Activated CD4-positive, alpha-beta T cell treated with anti-CD3 and anti-CD28 coated beads, Interleukin-2, amount 50 U/mL, for 4 hours (primary cell): ENCODE measurements around the gene XIRP2.
"Not testable (repeated sequence)": the region's sequence is repeated elsewhere in the genome, so short reads cannot be mapped to it uniquely, and the experiment has no call there.

Experiments used
- DNase-seq, 2 experiments: peaks; one replicate each; pipeline ENCODE4 v3.0.0-alpha.2; 2020

XIRP2 gene

DNA sequence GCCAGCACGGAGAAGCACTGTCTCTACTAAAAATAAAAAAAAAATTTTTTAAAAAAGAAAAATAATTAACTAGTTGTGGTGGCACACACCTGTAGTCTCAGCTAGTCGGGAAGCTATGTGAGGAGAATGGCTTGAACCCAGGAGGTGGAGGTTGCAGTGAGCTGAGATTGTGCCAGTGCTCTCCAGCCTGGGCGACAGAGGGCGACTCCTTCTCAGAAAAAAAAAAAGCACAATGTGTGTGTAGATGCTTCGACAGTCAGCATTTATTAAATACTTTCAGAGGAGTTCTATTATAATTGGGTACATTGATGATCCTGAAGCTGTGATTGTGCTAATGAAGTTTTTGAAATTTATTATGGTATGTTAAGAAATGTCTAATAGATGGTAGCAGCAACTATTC, 46.5 kb downstream of the XIRP2 start:
- DNase-seq, result no peak

DNA sequence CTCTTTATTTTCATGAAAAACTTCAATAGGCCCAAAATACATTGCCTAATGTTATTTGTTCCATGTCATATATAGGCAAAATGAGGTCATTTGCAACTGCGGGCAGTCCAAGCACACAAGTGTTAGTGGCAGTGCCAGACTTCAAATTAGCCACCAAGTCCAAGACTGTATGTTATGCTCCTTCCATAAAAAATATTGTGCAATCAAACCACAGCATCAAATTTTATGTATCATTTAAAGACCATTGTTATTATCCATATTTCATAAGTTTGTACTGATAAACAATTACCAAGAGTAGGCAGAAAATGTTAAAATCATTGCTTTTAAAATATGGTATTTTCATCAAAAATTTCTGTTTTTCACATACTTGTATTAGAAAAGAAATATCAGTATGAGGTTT, 54.1 kb downstream of the XIRP2 start:
- no peak for DNase-seq

DNA sequence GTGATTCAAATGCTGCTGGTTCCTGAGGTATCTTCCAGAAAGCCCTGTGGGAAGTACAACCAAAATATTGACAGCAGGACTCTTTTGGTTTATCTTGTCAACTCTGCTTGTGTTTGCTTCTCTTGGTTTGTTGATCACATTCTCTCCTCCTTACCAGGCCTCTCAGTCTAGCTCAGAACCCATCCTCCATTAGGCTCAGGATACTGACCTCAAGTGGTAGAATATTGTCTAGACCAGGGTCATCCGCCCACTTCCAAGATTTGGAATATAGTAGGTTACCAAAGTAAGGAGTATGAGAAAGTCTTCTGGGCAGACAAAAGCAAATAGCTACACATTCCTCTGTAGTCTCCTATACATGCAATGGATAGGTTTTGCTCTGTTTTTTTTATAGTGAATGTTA, 56.6 kb downstream of the XIRP2 start:
- no peak for DNase-seq

DNA sequence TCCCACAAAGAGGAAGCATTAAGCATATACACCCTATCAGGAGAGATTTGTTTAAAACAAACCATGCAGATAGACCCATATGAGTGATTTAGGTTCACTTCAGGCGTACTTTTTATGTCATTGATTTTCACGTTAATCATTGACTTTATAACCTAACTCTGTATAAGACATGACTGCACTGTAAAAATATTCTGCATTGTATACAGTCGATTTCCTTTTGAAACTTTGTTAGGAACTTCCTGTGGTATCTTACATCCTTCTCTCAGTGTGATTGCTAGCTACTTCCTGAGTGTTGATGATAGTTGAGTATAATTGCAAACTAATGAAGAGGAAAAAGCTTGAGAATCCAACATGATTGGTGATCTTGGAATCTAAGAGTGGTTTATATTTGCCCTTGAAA, 69.4 kb downstream of the XIRP2 start:
- DNase-seq, result no peak

DNA sequence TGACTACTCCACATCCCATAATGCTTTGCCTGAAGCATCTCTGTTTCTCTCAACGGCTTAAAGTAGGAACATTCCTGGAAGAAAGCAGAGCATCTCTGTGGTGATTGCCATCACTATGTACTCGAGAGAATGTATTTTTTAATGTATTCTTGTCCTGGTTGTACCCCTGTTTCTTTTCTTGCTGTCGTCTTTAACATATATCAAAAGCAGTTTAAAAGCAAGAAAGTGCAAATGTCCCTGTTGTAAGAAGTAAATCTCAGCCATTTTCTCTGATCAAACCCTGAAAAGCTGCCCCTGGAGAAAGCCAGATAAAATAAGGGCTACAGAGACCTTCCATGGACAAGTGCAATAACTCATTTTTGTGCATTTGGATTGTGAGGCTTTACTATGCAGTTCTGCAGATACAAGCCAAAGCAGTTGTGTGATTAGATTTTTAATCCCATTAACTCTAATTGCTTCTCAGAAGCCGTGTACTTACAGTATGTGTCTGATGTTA, 70.8 kb downstream of the XIRP2 start:
- no peak for DNase-seq

DNA sequence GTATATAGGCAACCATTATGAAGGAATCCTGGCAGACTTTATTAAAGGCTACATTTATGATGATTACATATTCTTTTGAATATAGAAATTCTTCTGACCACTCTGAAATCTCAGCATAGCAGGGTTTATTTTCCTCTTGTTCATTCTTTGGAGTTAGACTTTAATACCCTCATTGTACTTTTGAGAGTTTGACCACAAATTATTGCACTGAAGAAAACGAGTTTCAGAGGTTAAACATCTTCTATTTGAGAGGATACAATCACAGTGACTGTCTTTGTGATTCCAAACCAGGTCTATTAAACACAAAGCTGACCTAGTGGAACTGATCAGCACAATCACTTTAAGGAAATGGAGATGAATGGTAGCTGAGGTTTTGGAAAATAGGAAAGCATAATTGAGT, 71.3 kb downstream of the XIRP2 start:
- no peak for DNase-seq

DNA sequence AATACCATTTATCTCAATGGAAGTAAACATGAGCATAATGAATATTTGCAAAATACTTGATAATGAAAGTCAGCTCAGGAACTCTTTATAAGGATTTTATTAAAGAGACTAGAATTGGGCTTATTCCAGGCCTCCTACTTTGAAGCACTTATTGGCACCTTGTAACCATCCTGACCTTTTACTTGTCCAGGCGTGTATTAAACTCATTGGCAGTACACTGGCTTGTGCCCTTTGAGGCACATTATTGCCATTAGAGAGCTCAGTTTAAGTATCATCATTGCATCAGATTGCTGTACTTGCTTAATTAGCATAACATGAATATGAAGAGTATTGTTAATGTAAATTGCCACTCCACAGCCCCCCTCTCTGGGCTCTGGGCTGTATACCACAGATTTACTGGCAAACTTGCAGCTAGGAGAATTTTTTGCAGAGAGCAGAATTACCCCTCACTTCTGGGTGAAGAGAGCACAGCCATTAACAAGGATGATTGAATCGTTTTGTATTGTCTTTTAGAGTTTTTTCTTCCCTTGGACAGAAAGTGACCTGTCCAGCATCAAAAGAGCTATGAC, 72.5 kb downstream of the XIRP2 start:
- DNase-seq, result no peak

DNA sequence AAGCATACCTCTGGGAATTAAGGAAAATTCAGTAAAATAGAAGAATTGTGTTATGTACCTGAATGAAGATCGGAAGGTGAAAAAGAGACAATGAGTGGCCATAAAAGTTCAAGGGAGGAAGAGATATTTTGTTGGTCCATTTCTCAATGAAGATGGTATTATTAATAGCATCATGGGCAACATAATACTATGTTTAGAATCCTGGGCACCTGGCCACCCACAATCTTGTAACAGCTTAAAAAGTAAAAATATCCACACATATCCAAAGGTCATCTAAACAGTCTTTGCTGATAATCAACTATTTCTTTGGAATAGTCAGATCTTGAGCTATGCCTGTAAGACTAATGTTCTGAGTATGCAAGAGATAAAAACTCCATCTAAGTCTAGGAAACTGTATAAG, 73.7 kb downstream of the XIRP2 start:
- DNase-seq, result no peak

DNA sequence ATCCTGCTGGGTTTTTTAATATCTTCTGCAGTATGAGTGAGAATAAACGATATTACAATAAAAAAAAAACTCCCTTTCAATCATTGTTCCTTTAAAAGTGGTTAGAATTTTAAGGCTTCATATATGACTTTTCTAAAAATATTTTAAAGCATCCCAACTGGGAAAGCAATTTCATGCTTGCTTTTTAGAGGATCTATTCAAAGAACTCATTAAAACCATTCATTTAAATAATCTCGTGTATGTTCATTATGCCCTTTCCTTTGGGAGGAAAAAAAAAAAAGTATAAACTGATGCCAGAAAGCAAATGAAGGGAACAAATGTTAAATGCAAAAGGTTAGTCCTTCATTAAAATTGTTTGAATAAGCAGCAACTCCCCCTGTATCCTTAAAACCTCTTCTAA, 81.2 kb downstream of the XIRP2 start:
- DNase-seq, result no peak

DNA sequence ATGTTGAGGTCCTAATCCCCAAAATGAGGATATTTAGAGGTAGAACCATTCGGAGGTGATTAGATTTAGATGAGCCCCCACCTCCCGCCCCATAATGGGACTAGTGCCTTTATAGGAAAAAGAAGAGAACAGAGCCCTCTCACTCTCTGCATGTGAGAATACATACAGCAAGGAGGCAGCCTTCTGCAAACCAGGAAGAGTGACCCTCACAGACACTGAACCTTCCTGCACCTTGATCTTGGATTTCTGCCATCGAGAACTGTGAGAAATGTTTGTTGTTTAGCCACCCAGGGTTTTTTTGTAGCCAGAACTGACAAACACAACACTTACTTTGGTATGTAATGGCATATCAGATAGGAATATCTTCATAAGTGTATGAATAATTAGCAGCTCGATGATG, 83.7 kb downstream of the XIRP2 start:
- DNase-seq, result no peak

DNA sequence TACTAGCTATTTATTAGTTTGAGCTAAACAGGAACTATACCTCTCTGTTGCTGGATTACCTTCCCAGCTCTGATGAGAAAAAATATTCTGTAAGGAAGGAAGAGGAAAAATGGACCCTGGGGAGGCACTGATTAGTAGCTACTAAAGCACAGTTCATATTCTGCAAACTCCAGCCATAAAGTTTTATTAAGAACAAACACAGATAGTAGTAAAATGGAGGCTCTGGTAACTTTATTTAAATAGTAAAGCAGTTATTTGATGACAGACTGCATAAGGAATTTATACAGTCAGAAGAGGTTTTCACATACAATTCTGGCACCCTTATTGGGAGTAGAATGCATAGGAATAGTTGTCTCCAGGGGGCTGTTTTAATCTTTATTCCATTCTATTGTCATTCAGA, 84.1 kb downstream of the XIRP2 start:
- no peak for DNase-seq

DNA sequence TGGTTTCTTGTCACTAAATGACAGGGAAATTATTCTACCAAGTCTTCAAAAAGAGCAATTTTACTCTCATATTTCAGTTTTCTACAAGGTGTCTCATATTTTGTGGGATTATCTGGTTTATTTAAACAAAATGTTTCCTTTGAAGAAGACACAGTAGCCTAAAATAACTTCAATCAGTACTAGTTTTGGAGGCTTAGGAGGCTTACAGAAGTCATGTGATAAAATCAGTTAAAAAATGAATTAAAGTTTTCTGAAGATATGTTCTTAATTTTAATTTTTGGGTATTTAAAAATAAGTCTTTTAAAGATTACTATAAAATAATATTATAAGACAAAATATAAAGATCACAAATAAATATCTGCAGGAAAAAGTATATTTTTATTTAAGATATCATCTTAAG, 95.9 kb downstream of the XIRP2 start:
- DNase-seq, result no peak

DNA sequence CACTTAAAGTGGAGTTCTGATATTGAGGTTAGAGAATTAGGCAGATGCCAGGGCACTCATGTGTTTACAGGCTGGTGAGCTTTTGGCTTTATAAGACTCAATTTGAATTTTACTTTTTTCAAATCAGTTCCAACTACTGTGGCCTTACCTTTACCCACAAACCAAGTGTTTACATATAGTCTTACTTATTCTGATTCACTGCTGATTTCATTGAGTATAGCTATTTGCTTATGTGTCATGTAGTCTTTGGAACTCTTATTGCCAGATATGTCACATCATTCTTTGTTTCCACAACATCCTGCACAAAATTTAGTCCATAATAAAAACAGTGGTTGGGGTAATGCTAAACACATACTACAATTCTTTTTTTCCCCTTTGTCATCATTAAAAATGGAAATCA, 96.5 kb downstream of the XIRP2 start:
- DNase-seq, result no peak

DNA sequence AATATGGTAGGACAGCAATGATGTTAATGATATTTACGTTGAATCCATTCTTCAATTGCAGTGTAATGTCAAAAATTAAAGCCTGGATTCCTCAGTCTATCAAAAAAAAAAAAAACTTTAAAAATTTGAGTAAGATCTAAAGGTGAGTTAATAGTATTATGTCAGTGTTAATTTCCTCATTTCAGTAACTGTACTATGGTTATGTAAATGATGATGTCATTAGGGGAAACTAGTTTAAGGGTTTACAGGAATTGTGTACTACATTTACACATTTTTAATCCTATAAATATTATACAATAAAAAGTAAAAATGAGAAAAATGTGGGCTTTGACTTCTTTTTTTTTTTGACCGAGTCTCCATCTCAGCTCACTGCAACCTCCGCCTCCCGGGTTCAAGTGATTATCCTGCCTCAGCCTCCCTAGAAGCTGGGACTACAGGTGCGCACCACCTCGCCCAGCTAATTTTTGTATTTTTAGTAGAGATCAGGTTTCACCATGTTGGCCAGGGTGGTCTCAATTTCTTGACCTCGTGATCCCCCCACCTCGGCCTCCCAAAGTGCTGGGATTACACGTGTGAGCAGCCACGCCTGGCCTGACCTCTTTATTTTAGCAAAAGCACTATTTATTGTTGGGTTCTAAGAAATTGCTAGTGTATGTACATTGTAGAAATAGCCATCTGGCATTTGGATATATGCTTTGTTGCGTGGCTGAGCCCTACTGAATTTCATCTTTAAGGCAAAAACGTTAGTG, 106.5 kb downstream of the XIRP2 start:
- no peak for DNase-seq

DNA sequence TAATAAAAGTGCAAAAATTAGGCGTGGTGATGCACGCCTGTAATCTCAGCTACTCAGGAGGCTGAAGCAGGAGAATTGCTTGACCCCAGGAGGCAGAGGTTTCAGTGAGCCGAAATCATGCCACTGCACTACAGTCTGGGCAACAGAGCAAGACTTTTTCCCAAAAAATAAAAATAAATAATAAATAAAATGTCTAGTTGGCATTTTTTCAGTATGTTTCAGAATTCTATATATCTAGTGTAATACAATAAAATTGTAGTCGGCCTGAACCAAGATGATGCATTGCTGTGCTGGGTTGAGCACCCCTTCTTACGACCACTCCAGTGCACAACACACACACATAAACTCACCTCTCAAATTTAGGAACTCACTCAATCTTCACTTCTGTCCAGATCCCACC, 108.2 kb downstream of the XIRP2 start:
- no peak for DNase-seq

DNA sequence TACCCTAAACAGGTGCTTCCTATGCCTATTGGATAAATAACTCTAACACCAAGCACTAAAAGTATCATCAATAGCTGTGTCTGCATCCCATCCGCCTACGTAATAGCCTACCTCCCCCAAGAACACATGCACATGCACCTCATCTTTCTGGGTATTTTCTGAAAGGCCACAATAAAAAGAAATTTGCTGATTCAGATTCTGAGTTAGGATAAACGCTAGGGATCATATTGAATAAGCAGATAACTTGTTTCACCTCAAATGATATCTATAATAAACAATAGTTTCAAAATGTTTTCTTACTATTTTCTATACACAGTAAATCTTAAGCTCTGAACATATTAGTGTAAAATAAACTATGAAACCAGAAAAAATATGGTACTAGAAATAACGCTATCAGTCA, 112.9 kb downstream of the XIRP2 start:
- no peak for DNase-seq

DNA sequence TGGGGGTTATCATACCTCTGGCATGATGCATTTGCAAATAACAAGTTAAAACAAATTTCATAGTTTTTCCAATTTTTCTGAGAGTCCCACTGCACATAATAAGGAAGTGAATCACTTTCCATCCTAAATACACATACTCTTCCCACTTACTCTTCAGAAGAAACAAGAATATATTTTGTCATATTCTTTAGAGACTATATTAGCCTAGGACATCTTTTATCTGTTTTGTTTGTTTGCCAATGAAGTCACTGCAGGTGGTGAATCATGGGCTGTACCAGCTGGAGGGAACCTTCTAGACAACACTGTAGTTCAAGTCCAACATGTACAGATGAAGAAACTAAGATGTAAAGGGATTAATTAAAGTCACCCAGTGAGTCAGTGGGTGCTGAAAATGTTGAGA, 116.8 kb downstream of the XIRP2 start:
- no peak for DNase-seq

DNA sequence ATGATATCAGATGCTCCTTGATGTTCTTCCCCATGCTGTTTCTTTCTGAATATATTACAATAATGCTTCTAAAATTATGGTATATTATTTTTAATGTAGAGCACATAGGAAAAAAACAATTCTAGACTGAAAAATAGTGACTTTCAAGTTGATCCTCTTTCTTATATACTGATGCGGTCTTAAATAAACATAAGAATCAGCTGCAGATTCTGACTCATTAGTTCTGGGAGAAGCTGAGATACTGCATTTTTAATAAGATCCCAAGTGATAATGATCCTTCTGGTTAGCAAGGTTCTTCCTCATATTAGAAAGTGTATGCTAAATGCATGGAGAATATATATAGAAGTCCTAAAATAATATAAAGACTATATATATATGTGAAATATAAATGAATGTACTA, 124.9 kb downstream of the XIRP2 start:
- no peak for DNase-seq

DNA sequence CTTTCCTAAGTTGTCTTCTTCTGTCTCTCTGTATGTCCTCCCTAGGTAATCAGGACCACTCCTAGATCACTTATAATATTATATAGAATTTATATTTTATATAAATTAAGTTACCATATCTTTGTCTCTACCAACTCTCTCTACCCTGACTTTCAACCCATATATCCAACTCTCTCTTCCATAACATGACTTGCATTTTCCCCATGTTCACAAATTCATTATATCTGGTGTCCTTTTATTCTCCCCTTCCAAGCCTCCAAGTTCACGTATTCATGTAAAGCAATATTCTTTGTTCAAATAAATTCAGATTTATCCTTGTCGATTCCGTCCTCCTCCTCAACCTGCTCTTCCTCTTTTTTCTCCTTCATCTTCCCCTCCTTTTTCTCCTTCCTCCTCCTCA, 127.5 kb downstream of the XIRP2 start:
- no peak for DNase-seq

DNA sequence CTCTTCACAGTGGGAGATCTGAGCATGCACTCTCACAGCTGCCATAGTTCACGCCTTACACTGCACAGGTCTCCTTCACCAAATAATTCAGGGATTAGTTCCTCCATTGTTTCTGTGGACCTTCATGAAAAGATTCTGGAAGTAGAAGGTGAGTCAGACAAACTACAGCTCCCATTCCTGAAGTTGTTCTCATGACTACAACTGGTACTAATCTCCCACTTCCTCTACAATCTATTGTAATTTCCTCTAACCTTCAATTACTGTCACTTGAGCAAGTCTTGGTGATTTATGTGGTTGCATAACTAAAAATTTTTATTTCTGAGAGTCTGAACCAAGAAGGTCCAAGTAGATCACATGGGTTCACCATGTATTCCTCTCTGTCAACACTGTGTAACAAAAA, 128.7 kb downstream of the XIRP2 start:
- DNase-seq, result no peak

DNA sequence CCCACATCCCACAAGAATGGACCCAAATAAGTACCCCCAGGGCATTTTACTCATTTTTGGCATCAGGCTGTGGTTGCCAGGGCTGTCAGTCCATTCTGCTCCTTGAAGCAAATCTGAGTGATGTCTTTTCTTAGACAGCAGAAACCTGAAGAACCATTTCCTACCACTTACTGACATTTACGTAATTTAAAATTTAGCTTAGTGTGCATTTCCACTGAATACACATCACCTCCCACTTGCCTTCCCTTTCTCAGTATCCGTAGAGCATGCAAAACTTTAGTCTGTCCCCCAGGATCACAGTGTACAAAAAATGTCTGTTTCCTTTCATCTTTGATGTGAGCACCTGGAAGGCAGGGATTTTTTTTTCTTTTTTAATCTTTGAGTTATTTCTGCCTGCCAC, 130.3 kb downstream of the XIRP2 start:
- DNase-seq, result no peak

DNA sequence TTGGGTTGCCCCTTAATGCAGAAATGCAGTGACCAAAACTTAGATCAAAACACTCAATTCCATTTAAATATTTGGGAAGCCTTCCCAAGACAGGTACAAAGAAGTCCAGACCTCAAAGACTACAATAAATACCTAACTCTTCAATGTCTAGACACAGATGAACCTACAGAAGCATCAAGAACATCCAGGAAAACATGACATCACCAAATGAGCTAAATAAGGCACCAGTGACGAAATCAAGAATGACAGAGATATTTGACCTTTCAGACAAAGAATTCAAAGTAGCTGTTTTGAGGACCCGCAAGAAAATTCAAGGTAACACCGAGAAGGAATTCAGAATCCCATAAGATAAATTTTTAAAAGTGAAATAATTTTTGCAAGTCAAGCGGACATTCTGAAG, 140.2 kb downstream of the XIRP2 start:
- DNase-seq, result no peak

DNA sequence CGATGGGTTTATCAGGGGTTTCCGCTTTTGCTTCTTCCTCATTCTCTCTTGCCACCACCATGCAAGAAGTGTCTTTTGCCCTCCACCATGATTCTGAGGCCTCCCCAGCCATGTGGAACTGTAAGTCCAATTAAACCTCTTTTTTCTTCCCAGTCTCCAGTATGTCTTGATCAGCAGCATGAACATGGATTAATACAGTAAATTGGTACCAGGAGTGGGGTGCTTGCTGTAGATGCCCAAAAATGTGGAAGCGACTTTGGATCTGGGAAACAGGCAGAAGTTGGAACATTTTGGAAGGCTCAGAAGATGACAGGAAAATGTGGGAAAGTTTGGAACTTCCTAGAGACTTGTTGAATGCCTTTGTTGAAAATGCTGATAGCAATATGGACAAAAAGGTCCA, 146.7 kb downstream of the XIRP2 start:
- DNase-seq, result not testable (repeated sequence)

DNA sequence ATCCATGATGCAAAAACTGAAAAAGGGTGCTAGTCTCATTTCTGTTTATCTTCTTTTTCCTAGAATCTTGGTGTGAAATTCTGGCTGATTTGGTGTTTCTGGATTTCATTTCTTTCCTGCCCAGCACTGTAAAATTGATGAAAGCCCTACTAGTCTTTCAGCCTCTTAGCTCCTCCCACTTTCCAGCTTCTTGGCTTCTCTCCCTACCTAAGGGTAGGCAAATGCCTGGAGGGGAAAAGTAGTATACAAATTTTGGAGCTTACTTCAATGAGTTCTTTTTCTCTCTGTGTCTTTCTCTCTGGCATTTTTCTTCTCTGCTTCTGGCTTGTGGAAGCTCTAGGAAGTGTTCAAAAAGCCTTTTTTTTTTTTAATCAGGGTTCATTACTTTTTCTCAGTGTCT, 160.5 kb downstream of the XIRP2 start:
- no peak for DNase-seq

DNA sequence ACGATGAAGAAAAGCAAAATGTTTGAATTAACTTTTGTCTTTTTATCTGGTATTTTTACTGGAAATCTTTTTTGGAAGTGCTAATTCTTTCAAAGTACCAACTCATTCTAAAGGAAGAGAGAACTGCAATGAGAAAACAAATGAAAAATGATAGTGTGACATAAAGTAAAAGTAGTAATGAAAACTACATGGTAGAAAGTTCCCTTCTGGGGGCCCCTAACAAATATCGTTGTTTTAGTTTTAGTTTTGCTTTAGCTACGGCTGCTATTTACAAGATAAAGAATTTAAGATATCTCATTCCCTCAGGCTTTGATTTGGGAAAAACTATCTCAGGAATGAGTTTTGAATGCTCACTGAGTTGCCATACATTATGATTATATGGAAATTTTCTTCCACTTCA, 161.4 kb downstream of the XIRP2 start:
- DNase-seq, result no peak
